ENCODE measurements around the gene TMEM108.

The TMEM108 gene

DNA sequence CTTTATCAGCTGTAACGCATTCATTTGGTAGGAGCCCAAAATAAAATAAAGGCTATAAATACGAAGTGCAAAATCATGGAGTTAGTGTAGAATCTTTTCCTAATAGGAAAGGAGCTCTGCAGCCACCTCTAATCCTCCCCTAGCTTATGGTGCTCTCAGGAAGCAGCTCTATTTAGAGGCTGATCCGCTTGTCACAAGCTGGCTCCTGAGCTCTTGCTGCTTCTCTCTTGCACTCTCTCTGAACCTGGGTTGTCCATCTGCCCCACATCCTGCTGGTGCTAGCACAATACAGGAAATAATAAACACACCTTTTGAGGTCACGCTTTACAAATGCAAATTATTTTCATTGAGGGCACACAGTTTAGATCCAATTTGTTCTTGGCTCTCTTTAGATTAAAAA is 324.3 kb downstream of the TMEM108 start:
- Mint-ChIP-seq H3K9me3 (ENCODE audit: low read depth) (no peaks in the 10 kb centered on the region), H3K36me3 (peaks cover 2% of the 10 kb centered on the region), H3K4me3 (no peak overlapping the region)

GRCh38 chr3:133364704-133365103 is 326.5 kb downstream of the TMEM108 start:
- Mint-ChIP-seq H3K36me3 (no peaks in the 10 kb centered on the region), H3K27ac (no peak overlapping the region), H3K9me3 (ENCODE audit: low read depth) (no peaks in the 10 kb centered on the region), H3K4me3 (no peak overlapping the region), H3K27me3 (no peaks in the 10 kb centered on the region), H3K4me1 (ENCODE audit: low read depth) (no peaks in the 10 kb centered on the region)

More for the DNA sequence above, 324.3 kb downstream of the TMEM108 start:
- Mint-ChIP-seq H3K27me3 (no peaks in the 10 kb centered on the region), H3K4me1 (ENCODE audit: low read depth) (no peaks in the 10 kb centered on the region), H3K27ac (no peak overlapping the region)

GRCh38 chr3:133366921-133367320 is 328.7 kb downstream of the TMEM108 start:
- no peak overlapping the region for H3K27ac Mint-ChIP-seq
- no peaks in the 10 kb centered on the region for H3K9me3 Mint-ChIP-seq (ENCODE audit: low read depth)
- H3K4me1 Mint-ChIP-seq (ENCODE audit: low read depth), result no peaks in the 10 kb centered on the region
- no peak overlapping the region for H3K4me3 Mint-ChIP-seq
- no peaks in the 10 kb centered on the region for H3K36me3 Mint-ChIP-seq
- no peaks in the 10 kb centered on the region for H3K27me3 Mint-ChIP-seq

DNA sequence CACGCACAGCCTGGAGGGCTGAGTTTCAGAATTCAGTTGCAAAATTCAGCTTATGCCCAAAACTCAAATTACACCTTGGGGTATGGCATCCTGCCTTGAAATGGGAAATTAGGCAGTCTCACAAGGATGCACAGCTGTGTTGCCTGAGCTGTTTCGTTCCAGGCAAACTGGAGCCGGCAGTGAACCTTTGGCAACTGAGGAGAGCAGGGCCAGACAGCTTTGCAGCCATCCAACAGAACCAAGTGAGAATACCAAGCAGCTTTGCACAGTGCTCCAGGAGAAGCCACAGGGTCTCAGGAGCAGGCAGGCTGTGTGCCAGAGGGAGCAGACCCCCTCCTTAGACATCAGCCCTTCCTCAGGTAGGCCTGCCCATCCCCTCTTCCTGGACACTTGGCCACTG is 329.2 kb downstream of the TMEM108 start:
- Mint-ChIP-seq H3K27me3 (no peaks in the 10 kb centered on the region), H3K9me3 (ENCODE audit: low read depth) (no peaks in the 10 kb centered on the region), H3K4me1 (ENCODE audit: low read depth) (no peaks in the 10 kb centered on the region), H3K36me3 (no peaks in the 10 kb centered on the region), H3K27ac (no peak overlapping the region), H3K4me3 (no peak overlapping the region)

DNA sequence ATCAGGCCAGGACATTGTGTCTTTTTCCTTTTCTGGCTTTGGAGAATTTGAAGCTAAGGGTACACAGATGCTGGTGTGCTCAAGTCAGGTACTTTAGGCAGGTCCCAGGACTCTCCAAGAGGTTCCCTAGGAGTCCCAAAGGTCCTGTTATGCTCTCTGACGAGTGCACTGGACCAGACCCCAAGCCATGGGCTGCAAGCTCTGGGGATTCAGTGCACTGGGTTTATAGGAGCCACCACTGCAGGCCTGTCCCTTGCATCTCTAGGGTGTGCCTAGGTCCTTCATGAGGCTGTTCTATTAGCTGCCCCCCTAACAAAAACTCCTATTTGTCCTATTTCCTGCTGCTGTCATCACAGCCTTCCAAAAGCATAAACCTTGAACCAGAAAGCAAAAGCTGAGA is 329.8 kb downstream of the TMEM108 start:
- Mint-ChIP-seq H3K9me3 (ENCODE audit: low read depth) (no peaks in the 10 kb centered on the region), H3K4me1 (ENCODE audit: low read depth) (no peaks in the 10 kb centered on the region), H3K27ac (no peak overlapping the region), H3K36me3 (no peaks in the 10 kb centered on the region), H3K27me3 (no peaks in the 10 kb centered on the region), H3K4me3 (no peak overlapping the region)

- Mint-ChIP-seq H3K4me3 (no peak overlapping the region), H3K27ac (no peak overlapping the region), H3K9me3 (ENCODE audit: low read depth) (no peaks in the 10 kb centered on the region), H3K36me3 (no peaks in the 10 kb centered on the region), H3K4me1 (ENCODE audit: low read depth) (no peaks in the 10 kb centered on the region), H3K27me3 (no peaks in the 10 kb centered on the region)
These were observed 330.3 kb downstream of the TMEM108 start for GRCh38 chr3:133368371-133369067.

DNA sequence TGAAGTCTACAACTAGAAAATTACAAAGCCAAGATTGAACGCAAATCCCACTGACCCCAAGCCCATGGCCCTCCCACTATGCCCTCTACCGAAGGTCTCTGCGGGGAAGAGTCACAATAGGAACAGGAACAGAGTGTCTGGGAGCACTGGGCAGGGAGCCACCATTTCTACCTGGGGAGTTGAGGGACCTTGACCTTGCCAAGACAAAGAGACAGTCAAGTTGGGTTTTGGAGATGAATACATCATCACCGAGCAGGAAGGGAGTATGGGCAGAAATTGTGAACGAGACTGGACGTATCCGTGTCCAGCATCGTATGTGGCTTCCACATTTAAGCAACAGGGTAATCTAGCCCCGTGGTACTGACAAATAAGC is 330.9 kb downstream of the TMEM108 start:
- no peaks in the 10 kb centered on the region for H3K4me1 Mint-ChIP-seq (ENCODE audit: low read depth)
- no peak overlapping the region for H3K4me3 Mint-ChIP-seq
- no peaks in the 10 kb centered on the region for H3K27me3 Mint-ChIP-seq
- no peaks in the 10 kb centered on the region for H3K36me3 Mint-ChIP-seq
- H3K27ac Mint-ChIP-seq, result no peak overlapping the region
- H3K9me3 Mint-ChIP-seq (ENCODE audit: low read depth), result no peaks in the 10 kb centered on the region

DNA sequence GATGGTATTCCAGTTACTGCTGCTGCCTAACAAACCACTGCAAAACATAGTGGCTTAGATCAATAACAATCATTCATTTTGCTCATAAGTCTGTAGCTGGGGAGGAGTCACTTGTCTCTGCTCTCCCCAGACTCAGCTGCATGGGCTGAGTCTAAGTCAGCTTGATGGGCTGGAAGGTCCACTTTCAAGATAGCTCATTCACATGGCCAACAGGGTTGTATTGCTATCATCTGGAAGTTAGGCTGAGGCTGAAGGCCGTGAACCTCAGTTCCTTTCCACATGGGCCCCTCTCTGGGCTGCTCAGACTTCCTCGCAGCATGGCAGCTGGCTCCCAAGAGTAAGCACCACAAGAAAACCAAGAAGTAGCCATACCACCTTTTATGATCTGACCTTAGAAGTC is 333.0 kb downstream of the TMEM108 start:
- H3K9me3 Mint-ChIP-seq (ENCODE audit: low read depth), result no peaks in the 10 kb centered on the region
- no peaks in the 10 kb centered on the region for H3K27me3 Mint-ChIP-seq
- no peaks in the 10 kb centered on the region for H3K36me3 Mint-ChIP-seq
- H3K4me3 Mint-ChIP-seq, result no peak overlapping the region
- no peaks in the 10 kb centered on the region for H3K4me1 Mint-ChIP-seq (ENCODE audit: low read depth)
- H3K27ac Mint-ChIP-seq, result no peak overlapping the region

GRCh38 chr3:133371676-133372075 is 333.5 kb downstream of the TMEM108 start:
- H3K36me3 Mint-ChIP-seq, result no peaks in the 10 kb centered on the region
- no peak overlapping the region for H3K4me3 Mint-ChIP-seq
- H3K9me3 Mint-ChIP-seq (ENCODE audit: low read depth), result no peaks in the 10 kb centered on the region
- no peaks in the 10 kb centered on the region for H3K27me3 Mint-ChIP-seq
- H3K4me1 Mint-ChIP-seq (ENCODE audit: low read depth), result no peaks in the 10 kb centered on the region
- no peak overlapping the region for H3K27ac Mint-ChIP-seq

- Mint-ChIP-seq H3K9me3 (ENCODE audit: low read depth) (no peaks in the 10 kb centered on the region), H3K4me1 (ENCODE audit: low read depth) (no peaks in the 10 kb centered on the region), H3K27ac (no peak overlapping the region), H3K36me3 (peaks cover 2% of the 10 kb centered on the region), H3K27me3 (no peaks in the 10 kb centered on the region), H3K4me3 (no peak overlapping the region)
These were observed 336.7 kb downstream of the TMEM108 start for GRCh38 chr3:133374708-133375402.

DNA sequence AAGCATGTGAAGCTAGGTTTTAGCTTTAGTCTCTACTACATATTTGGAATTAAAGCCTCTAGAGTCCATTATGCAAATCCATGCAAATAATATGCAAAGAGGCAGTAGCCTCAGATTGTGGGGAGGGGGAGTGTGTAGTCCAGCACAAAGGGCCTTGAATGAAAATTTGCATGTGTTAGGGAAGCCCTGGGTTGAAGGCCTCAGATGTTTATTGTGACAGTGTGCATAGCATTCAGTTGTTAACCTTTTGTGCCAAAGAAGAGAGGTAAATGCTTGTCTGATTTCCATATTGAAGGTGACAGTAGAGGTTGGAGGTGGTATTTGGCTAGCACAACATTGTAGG is 337.2 kb downstream of the TMEM108 start:
- H3K4me3 Mint-ChIP-seq, result no peak overlapping the region
- peaks cover 2% of the 10 kb centered on the region for H3K36me3 Mint-ChIP-seq
- no peaks in the 10 kb centered on the region for H3K27me3 Mint-ChIP-seq
- no peaks in the 10 kb centered on the region for H3K9me3 Mint-ChIP-seq (ENCODE audit: low read depth)
- no peak overlapping the region for H3K27ac Mint-ChIP-seq
- no peaks in the 10 kb centered on the region for H3K4me1 Mint-ChIP-seq (ENCODE audit: low read depth)

DNA sequence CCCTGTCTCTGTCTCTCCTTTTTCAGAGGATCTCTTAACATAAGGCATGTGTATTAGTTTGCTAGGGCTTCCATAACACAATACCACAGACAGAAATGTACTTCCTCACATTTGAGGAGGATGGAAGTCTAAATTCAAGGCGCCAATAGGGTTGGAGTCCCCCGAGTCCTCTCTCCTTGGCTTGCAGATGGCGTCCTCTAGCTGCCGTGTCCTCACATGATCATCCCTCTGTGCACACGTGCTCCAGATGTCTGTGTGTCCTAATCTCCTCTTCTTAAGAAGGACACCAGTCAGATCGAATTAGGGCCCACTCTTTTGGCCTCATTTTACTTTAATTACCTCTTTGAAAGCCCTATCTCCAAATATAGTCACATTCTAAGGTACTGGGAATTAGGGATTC is 338.6 kb downstream of the TMEM108 start:
- Mint-ChIP-seq H3K27me3 (no peaks in the 10 kb centered on the region), H3K36me3 (peaks cover 2% of the 10 kb centered on the region), H3K9me3 (ENCODE audit: low read depth) (no peaks in the 10 kb centered on the region), H3K4me1 (ENCODE audit: low read depth) (no peaks in the 10 kb centered on the region), H3K4me3 (no peak overlapping the region), H3K27ac (no peak overlapping the region)

DNA sequence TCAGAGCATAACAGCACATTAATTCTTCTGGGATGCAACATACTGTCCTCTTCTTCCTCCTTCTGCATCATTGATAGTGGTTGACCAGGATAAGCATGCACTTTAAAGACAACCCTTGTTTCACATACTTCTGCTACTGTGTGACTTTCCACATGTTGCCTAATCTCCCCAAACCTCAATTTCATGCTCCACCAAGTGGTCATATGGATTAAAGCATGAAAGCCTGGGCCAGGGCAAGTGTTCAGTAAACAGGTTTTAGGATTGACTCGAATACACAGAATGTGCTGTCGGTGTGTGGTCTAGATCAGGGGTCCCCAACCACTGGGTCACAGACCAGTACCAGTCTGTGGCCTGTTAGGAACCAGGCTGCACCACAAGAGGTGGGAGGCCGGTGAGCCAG is 339.2 kb downstream of the TMEM108 start:
- H3K4me1 Mint-ChIP-seq (ENCODE audit: low read depth), result no peaks in the 10 kb centered on the region
- H3K9me3 Mint-ChIP-seq (ENCODE audit: low read depth), result no peaks in the 10 kb centered on the region
- no peak overlapping the region for H3K27ac Mint-ChIP-seq
- H3K4me3 Mint-ChIP-seq, result no peak overlapping the region
- H3K27me3 Mint-ChIP-seq, result no peaks in the 10 kb centered on the region
- peaks cover 2% of the 10 kb centered on the region for H3K36me3 Mint-ChIP-seq

GRCh38 chr3:133379926-133380325 is 341.7 kb downstream of the TMEM108 start:
- no peak overlapping the region for H3K4me3 Mint-ChIP-seq
- no peak overlapping the region for H3K27ac Mint-ChIP-seq
- H3K36me3 Mint-ChIP-seq, result peaks cover 2% of the 10 kb centered on the region
- no peaks in the 10 kb centered on the region for H3K27me3 Mint-ChIP-seq
- H3K9me3 Mint-ChIP-seq (ENCODE audit: low read depth), result no peaks in the 10 kb centered on the region
- no peaks in the 10 kb centered on the region for H3K4me1 Mint-ChIP-seq (ENCODE audit: low read depth)

DNA sequence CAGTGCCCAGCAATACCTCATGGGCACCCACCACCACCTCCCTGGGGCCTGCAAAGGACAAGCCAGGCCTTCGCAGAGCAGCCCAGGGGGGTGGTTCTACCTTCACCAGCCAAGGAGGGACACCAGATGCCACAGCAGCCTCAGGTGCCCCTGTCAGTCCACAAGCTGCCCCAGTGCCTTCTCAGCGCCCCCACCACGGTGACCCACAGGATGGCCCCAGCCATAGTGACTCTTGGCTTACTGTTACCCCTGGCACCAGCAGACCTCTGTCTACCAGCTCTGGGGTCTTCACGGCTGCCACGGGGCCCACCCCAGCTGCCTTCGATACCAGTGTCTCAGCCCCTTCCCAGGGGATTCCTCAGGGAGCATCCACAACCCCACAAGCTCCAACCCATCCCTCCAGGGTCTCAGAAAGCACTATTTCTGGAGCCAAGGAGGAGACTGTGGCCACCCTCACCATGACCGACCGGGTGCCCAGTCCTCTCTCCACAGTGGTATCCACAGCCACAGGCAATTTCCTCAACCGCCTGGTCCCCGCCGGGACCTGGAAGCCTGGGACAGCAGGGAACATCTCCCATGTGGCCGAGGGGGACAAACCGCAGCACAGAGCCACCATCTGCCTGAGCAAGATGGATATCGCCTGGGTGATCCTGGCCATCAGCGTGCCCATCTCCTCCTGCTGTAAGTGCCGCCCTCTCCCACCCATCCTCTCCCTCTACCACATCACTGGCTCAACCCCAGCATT is 342.5 kb downstream of the TMEM108 start:
- Mint-ChIP-seq H3K27ac (no peak overlapping the region), H3K4me3 (no peak overlapping the region), H3K27me3 (no peaks in the 10 kb centered on the region), H3K4me1 (ENCODE audit: low read depth) (no peaks in the 10 kb centered on the region), H3K9me3 (ENCODE audit: low read depth) (no peaks in the 10 kb centered on the region), H3K36me3 (peaks cover 2% of the 10 kb centered on the region)
